ENCODE measurements around the gene SCYL1. TPM values are rescaled to one million over a fixed set of nuclear protein-coding genes. Genes with fewer than 3 reads are reported as not detected.
A peak's percentile ranks its signal among the peaks of the same experiment; 100 is the strongest.

SCYL1 gene
- total and polyA plus RNA-seq, 4 experiments from 2014 or later = 22.9 to 81.3 (median 56.7) TPM

- no peaks in the 10 kb centered on the region for H3K9me3 ChIP-seq (ENCODE audit: control insufficient read depth in 1 of 2, low read length in 2 of 2)
- H3K27me3 ChIP-seq (ENCODE audit: insufficient read depth, low read length) = no peaks in the 10 kb centered on the region
- DNase-seq = no peak
- no peak overlapping the region for H3K4me3 ChIP-seq (ENCODE audit: low read length in 2 of 2)
- H3K4me3 Mint-ChIP-seq = no peak overlapping the region
- peaks cover 15 to 41% of the 10 kb centered on the region in 2 donors for H3K36me3 Mint-ChIP-seq
- peaks cover 2 to 8% (median 3%) of the 10 kb centered on the region in 4 donors for H3K4me1 Mint-ChIP-seq
- peaks cover 8% of the 10 kb centered on the region for H3K4me1 ChIP-seq (ENCODE audit: insufficient read depth, low read length)
- no peak overlapping the region for H3K27ac ChIP-seq (ENCODE audit: low read depth, low read length)
- H3K9me3 Mint-ChIP-seq = no peaks in the 10 kb centered on the region
- intact Hi-C loops (cut with micrococcal nuclease) = no loop called here
- no peak overlapping the region for H3K27ac Mint-ChIP-seq
- CTCF ChIA-PET (ENCODE audit: partially characterized antibody) = interaction anchor here (4.1 kb wide), 1 partner anchor 54 kb away, joined by 17 read pairs; no protein-coding TSS in a partner anchor
- no peaks in the 10 kb centered on the region for H3K27me3 Mint-ChIP-seq
- peaks cover 42% of the 10 kb centered on the region for H3K36me3 ChIP-seq (ENCODE audit: insufficient read depth, low read length)
- POLR2A ChIA-PET (ENCODE audit: partially characterized antibody) = interaction anchor here (3.2 to 8.8 kb wide), 2 partner anchors 9 to 31 kb away, joined by 10 to 77 read pairs; partner anchors contain the start of gene SCYL1
Measured at GRCh38 chr11:65535102-65535501, 10.2 kb downstream of the SCYL1 start.

- no peak overlapping the region for H3K4me3 Mint-ChIP-seq
- peaks cover 4 to 20% (median 7%) of the 10 kb centered on the region in 4 donors for H3K4me1 Mint-ChIP-seq
- no peaks in the 10 kb centered on the region for H3K9me3 ChIP-seq (ENCODE audit: control insufficient read depth in 1 of 2, low read length in 2 of 2)
- peak overlapping the region in 2 of 7 donors; percentile 35 to 65 for H3K27ac Mint-ChIP-seq
- no peak for DNase-seq
- H3K36me3 Mint-ChIP-seq = peaks cover 13 to 33% of the 10 kb centered on the region in 2 donors
- H3K27me3 ChIP-seq (ENCODE audit: insufficient read depth, low read length) = no peaks in the 10 kb centered on the region
- CTCF ChIA-PET (ENCODE audit: partially characterized antibody) = interaction anchor here (1.1 to 4.1 kb wide), 5 partner anchors 28 to 121 kb away, joined by 3 to 17 read pairs (median 3); partner anchors contain the start of gene EHBP1L1
- H3K9me3 Mint-ChIP-seq = no peaks in the 10 kb centered on the region
- POLR2A ChIA-PET (ENCODE audit: partially characterized antibody) = interaction anchor here (0.6 to 8.8 kb wide), 12 partner anchors 9 to 78 kb away, joined by 3 to 77 read pairs (median 4); partner anchors contain the start of genes EHBP1L1, FAM89B, KCNK7 and MALAT1
- intact Hi-C loops (cut with micrococcal nuclease) = no loop called here
- peaks cover 12% of the 10 kb centered on the region for H3K4me1 ChIP-seq (ENCODE audit: insufficient read depth, low read length)
- no peak overlapping the region for H3K27ac ChIP-seq (ENCODE audit: low read depth, low read length)
- peaks cover 27% of the 10 kb centered on the region for H3K36me3 ChIP-seq (ENCODE audit: insufficient read depth, low read length)
- H3K27me3 Mint-ChIP-seq = no peaks in the 10 kb centered on the region
- no peak overlapping the region for H3K4me3 ChIP-seq (ENCODE audit: low read length in 2 of 2)
Measured at GRCh38 chr11:65536412-65537295, 11.8 kb downstream of the SCYL1 start.

- H3K27me3 ChIP-seq (ENCODE audit: insufficient read depth, low read length) = no peaks in the 10 kb centered on the region
- H3K4me3 ChIP-seq (ENCODE audit: low read length in 2 of 2) = no peak overlapping the region
- H3K4me3 Mint-ChIP-seq = peak overlapping the region in 2 of 8 donors; percentile 13 to 57
- H3K36me3 ChIP-seq (ENCODE audit: insufficient read depth, low read length) = peaks cover 23% of the 10 kb centered on the region
- H3K9me3 Mint-ChIP-seq = no peaks in the 10 kb centered on the region
- POLR2A ChIA-PET (ENCODE audit: partially characterized antibody) = interaction anchor here (0.6 to 8.8 kb wide), 10 partner anchors 9 to 78 kb away, joined by 3 to 77 read pairs (median 4); partner anchors contain the start of genes EHBP1L1, FAM89B, MALAT1 and PCNX3
- peaks cover 14% of the 10 kb centered on the region for H3K4me1 ChIP-seq (ENCODE audit: insufficient read depth, low read length)
- peaks cover 8 to 26% (median 10%) of the 10 kb centered on the region in 4 donors for H3K4me1 Mint-ChIP-seq
- no peaks in the 10 kb centered on the region for H3K27me3 Mint-ChIP-seq
- H3K36me3 Mint-ChIP-seq = peaks cover 13 to 30% of the 10 kb centered on the region in 2 donors
- intact Hi-C loops (cut with micrococcal nuclease) = no loop called here
- no peaks in the 10 kb centered on the region for H3K9me3 ChIP-seq (ENCODE audit: control insufficient read depth in 1 of 2, low read length in 2 of 2)
- CTCF ChIA-PET (ENCODE audit: partially characterized antibody) = interaction anchor here (1.1 to 4.1 kb wide), 3 partner anchors 39 to 56 kb away, joined by 3 to 17 read pairs (median 9); partner anchors contain the start of gene EHBP1L1
- H3K27ac Mint-ChIP-seq = peak overlapping the region in 2 of 7 donors; percentile 27 to 69
- no peak overlapping the region for H3K27ac ChIP-seq (ENCODE audit: low read depth, low read length)
- no peak for DNase-seq
Measured at GRCh38 chr11:65537296-65537597, 12.4 kb downstream of the SCYL1 start.

DNA sequence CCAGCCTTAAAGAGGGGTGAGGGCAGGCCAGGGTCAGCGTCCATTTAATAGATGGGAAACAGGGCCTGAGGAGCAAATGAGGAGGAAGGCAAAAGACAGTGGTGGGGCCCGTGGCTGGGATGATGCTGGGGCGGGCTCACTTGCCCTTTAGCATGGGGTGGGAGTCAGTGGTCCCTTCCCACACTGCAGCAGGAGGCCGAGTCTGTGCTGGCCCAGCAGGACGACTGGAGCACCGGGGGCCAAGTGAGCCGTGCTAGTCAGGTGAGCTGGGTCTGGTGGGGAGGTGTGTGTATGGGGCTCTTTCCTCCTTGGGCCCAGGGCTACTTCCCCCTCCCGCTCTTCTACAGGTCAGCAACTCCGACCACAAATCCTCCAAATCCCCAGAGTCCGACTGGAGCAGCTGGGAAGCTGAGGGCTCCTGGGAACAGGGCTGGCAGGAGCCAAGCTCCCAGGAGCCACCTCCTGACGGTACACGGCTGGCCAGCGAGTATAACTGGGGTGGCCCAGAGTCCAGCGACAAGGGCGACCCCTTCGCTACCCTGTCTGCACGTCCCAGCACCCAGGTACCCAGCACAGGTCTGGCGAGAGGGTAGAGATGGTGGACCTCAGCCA lies 12.8 kb downstream of the SCYL1 start:
- peaks cover 14% of the 10 kb centered on the region for H3K4me1 ChIP-seq (ENCODE audit: insufficient read depth, low read length)
- H3K27ac ChIP-seq (ENCODE audit: low read depth, low read length) = no peak overlapping the region
- no peaks in the 10 kb centered on the region for H3K9me3 ChIP-seq (ENCODE audit: control insufficient read depth in 1 of 2, low read length in 2 of 2)
- Mint-ChIP-seq H3K27me3 (no peaks in the 10 kb centered on the region), H3K4me3 (peak overlapping the region in 2 of 8 donors; percentile 13 to 57), H3K4me1 (peaks cover 8 to 26% (median 11%) of the 10 kb centered on the region in 4 donors), H3K9me3 (no peaks in the 10 kb centered on the region), H3K36me3 (peaks cover 10 to 30% of the 10 kb centered on the region in 2 donors), H3K27ac (peak overlapping the region in 3 of 7 donors; percentile 27 to 69 (median 41))
- no peak for DNase-seq
- POLR2A ChIA-PET (ENCODE audit: partially characterized antibody) = interaction anchor here (1.0 to 8.8 kb wide), 7 partner anchors 12 to 77 kb away, joined by 3 to 77 read pairs (median 10); partner anchors contain the start of genes EHBP1L1, FAM89B, MALAT1 and PCNX3
- peaks cover 18% of the 10 kb centered on the region for H3K36me3 ChIP-seq (ENCODE audit: insufficient read depth, low read length)
- no peak overlapping the region for H3K4me3 ChIP-seq (ENCODE audit: low read length in 2 of 2)
- H3K27me3 ChIP-seq (ENCODE audit: insufficient read depth, low read length) = no peaks in the 10 kb centered on the region
- intact Hi-C loops (cut with micrococcal nuclease) = no loop called here
- CTCF ChIA-PET (ENCODE audit: partially characterized antibody) = interaction anchor here (3.1 to 4.1 kb wide), 2 partner anchors 51 to 56 kb away, joined by 9 to 17 read pairs; no protein-coding TSS in a partner anchor

GRCh38 chr11:65538232-65538914 lies 13.5 kb downstream of the SCYL1 start:
- H3K27me3 Mint-ChIP-seq = no peaks in the 10 kb centered on the region
- Histone ChIP-seq H3K36me3 (ENCODE audit: insufficient read depth, low read length) (peaks cover 13% of the 10 kb centered on the region), H3K9me3 (ENCODE audit: control insufficient read depth in 1 of 2, low read length in 2 of 2) (no peaks in the 10 kb centered on the region), H3K27ac (ENCODE audit: low read depth, low read length) (no peak overlapping the region), H3K27me3 (ENCODE audit: insufficient read depth, low read length) (no peaks in the 10 kb centered on the region), H3K4me3 (ENCODE audit: low read length in 2 of 2) (no peak overlapping the region), H3K4me1 (ENCODE audit: insufficient read depth, low read length) (peaks cover 14% of the 10 kb centered on the region)
- H3K27ac Mint-ChIP-seq = peak overlapping the region in 1 of 7 donors; percentile 38
- ChIA-PET POLR2A (ENCODE audit: partially characterized antibody) (interaction anchor here (1.0 to 9.1 kb wide), 9 partner anchors 13 to 77 kb away, joined by 3 to 110 read pairs (median 10); partner anchors contain the start of genes EHBP1L1, FAM89B, MALAT1 and PCNX3), CTCF (ENCODE audit: partially characterized antibody) (interaction anchor here (3.1 to 4.1 kb wide), 2 partner anchors 50 to 55 kb away, joined by 9 to 17 read pairs; no protein-coding TSS in a partner anchor)
- intact Hi-C loops (cut with micrococcal nuclease) = no loop called here
- peaks cover 8 to 26% (median 12%) of the 10 kb centered on the region in 4 donors for H3K4me1 Mint-ChIP-seq
- peak overlapping the region in 5 of 8 donors; percentile 25 to 57 (median 39) for H3K4me3 Mint-ChIP-seq
- DNase-seq = peak in 1 of 5 donors; percentile 33
- peaks cover 6 to 26% of the 10 kb centered on the region in 2 donors for H3K36me3 Mint-ChIP-seq
- H3K9me3 Mint-ChIP-seq = no peaks in the 10 kb centered on the region

GRCh38 chr11:65538915-65539743 lies 14.2 kb downstream of the SCYL1 start:
- H3K9me3 Mint-ChIP-seq = no peaks in the 10 kb centered on the region
- Histone ChIP-seq H3K4me3 (ENCODE audit: low read length in 2 of 2) (peak overlapping the region in 1 of 2 donors; percentile 91), H3K4me1 (ENCODE audit: insufficient read depth, low read length) (peaks cover 14% of the 10 kb centered on the region), H3K27ac (ENCODE audit: low read depth, low read length) (peak overlapping the region; percentile 55), H3K27me3 (ENCODE audit: insufficient read depth, low read length) (no peaks in the 10 kb centered on the region), H3K36me3 (ENCODE audit: insufficient read depth, low read length) (peaks cover 13% of the 10 kb centered on the region), H3K9me3 (ENCODE audit: control insufficient read depth in 1 of 2, low read length in 2 of 2) (no peaks in the 10 kb centered on the region)
- peak overlapping the region in 1 of 8 donors; percentile 57 for H3K4me3 Mint-ChIP-seq
- ChIA-PET CTCF (ENCODE audit: partially characterized antibody) (interaction anchor here (1.0 to 7.9 kb wide), 17 partner anchors 8 to 158 kb away, joined by 3 to 124 read pairs (median 9); partner anchors contain the start of genes EHBP1L1, FAM89B, KCNK7 and PCNX3), POLR2A (ENCODE audit: partially characterized antibody) (interaction anchor here (1.0 to 10.5 kb wide), 21 partner anchors 9 to 172 kb away, joined by 3 to 181 read pairs (median 12); partner anchors contain the start of genes EHBP1L1, FAM89B, FRMD8 and KCNK7)
- intact Hi-C loops (cut with micrococcal nuclease) = no loop called here
- peaks cover 9 to 29% (median 12%) of the 10 kb centered on the region in 4 donors for H3K4me1 Mint-ChIP-seq
- peak overlapping the region in 2 of 7 donors; percentile 38 to 41 for H3K27ac Mint-ChIP-seq
- H3K36me3 Mint-ChIP-seq = peaks cover 6 to 29% of the 10 kb centered on the region in 2 donors
- H3K27me3 Mint-ChIP-seq = no peaks in the 10 kb centered on the region
- DNase-seq = peak in 1 of 5 donors; percentile 38

All from CD4-positive, alpha-beta memory T cell (primary cell).